ENCODE results near the gene C1orf210. TPM values are rescaled to one million over a fixed set of nuclear protein-coding genes. Genes with fewer than 3 reads are reported as not detected.

The C1orf210 gene
- total and polyA plus RNA-seq, 10 donors = not detected

GRCh38 chr1:43282220-43283195, 2.9 kb downstream of the C1orf210 start:
- WGBS, 5 donors = 75 to 91% (median 84%) methylated on average over 10 to 15 of the region's 15 CpGs
- no peak overlapping the region for H3K27ac ChIP-seq
- H3K4me3 ChIP-seq = no peak overlapping the region
- peaks cover 0 to 4% (median 0%) of the 10 kb centered on the region in 6 donors for H3K4me1 ChIP-seq
- no peaks in the 10 kb centered on the region for H3K9me3 ChIP-seq
- peak; percentile 51 for DNase-seq
- H3K27me3 ChIP-seq (replicated peaks in 1 of 7) = no peaks in the 10 kb centered on the region
- intact Hi-C loops (cut with DNase I; ENCODE audit: low total_unique reads) = no loop called here
- TF ChIP-seq POLR2A (IDR thresholded peaks at IDR 0.05) (no peak), CTCF (IDR thresholded peaks at IDR 0.05 in 8 of 11, conservative IDR thresholded peaks at IDR 0.05 in 3 of 11) (no peak), POLR2AphosphoS5 (IDR thresholded peaks at IDR 0.05) (no peak)
- no peaks in the 10 kb centered on the region for H3K36me3 ChIP-seq

- DNase-seq = peak; percentile 33
- H3K36me3 ChIP-seq = no peaks in the 10 kb centered on the region
- H3K27ac ChIP-seq = peak overlapping the region in 4 of 8 donors; percentile 20 to 31 (median 26)
- H3K9me3 ChIP-seq = no peaks in the 10 kb centered on the region
- no peak for TF ChIP-seq POLR2A (IDR thresholded peaks at IDR 0.05)
- TF ChIP-seq CTCF (IDR thresholded peaks at IDR 0.05 in 8 of 11, conservative IDR thresholded peaks at IDR 0.05 in 3 of 11) = no peak
- no peak for TF ChIP-seq POLR2AphosphoS5 (IDR thresholded peaks at IDR 0.05)
- H3K4me3 ChIP-seq = no peak overlapping the region
- no peaks in the 10 kb centered on the region for H3K27me3 ChIP-seq (replicated peaks in 1 of 7)
- intact Hi-C loops (cut with DNase I; ENCODE audit: low total_unique reads) = no loop called here
- WGBS, 5 donors = 48 to 68% (median 60%) methylated on average over 2 of the region's 2 CpGs
- H3K4me1 ChIP-seq = peaks cover 0 to 4% (median 0%) of the 10 kb centered on the region in 6 donors
Measured at GRCh38 chr1:43280692-43281091, 4.7 kb downstream of the C1orf210 start.

- peak; percentile 54 for DNase-seq
- intact Hi-C loops (cut with DNase I; ENCODE audit: low total_unique reads) = no loop called here
- no peaks in the 10 kb centered on the region for H3K36me3 ChIP-seq
- peak overlapping the region in 1 of 8 donors; percentile 31 for H3K27ac ChIP-seq
- no peak overlapping the region for H3K4me3 ChIP-seq
- 90 to 96% (median 92%) methylated on average over 5 to 6 of the region's 6 CpGs for WGBS, 5 donors
- H3K4me1 ChIP-seq = peaks cover 0 to 5% (median 1%) of the 10 kb centered on the region in 6 donors
- no peak for TF ChIP-seq POLR2AphosphoS5 (IDR thresholded peaks at IDR 0.05)
- no peaks in the 10 kb centered on the region for H3K9me3 ChIP-seq
- H3K27me3 ChIP-seq (replicated peaks in 1 of 7) = no peaks in the 10 kb centered on the region
Measured at GRCh38 chr1:43279666-43280065, 5.7 kb downstream of the C1orf210 start.

GRCh38 chr1:43279161-43279560, 6.2 kb downstream of the C1orf210 start:
- H3K4me3 ChIP-seq = no peak overlapping the region
- H3K36me3 ChIP-seq = no peaks in the 10 kb centered on the region
- intact Hi-C loops (cut with DNase I; ENCODE audit: low total_unique reads) = no loop called here
- H3K4me1 ChIP-seq = peaks cover 3 to 10% (median 6%) of the 10 kb centered on the region in 6 donors
- H3K9me3 ChIP-seq = no peaks in the 10 kb centered on the region
- no peaks in the 10 kb centered on the region for H3K27me3 ChIP-seq (replicated peaks in 1 of 7)
- DNase-seq = peak; percentile 56
- TF ChIP-seq POLR2AphosphoS5 (IDR thresholded peaks at IDR 0.05) (no peak), CTCF (IDR thresholded peaks at IDR 0.05 in 8 of 11, conservative IDR thresholded peaks at IDR 0.05 in 3 of 11) (no peak), POLR2A (IDR thresholded peaks at IDR 0.05) (no peak)
- WGBS, 5 donors = 73 to 90% (median 88%) methylated on average over 4 to 5 of the region's 5 CpGs
- no peak overlapping the region for H3K27ac ChIP-seq

Measured in spleen (tissue), 11 donors.